GM13976 (cell line): Measurements from ENCODE around the gene STRBP.

ENCODE experiments used
- DNase-seq: peaks from one replicate; pipeline ENCODE4 v3.0.0; 2012; ENCODE audit warnings: low spot score
- CTCF ChIP-seq: IDR thresholded peaks from 2 replicates; pipeline ENCODE4 v1.5.1; 2012; ENCODE audit warnings: borderline replicate concordance, mild to moderate bottlenecking; ENCODE audit not compliant: insufficient read depth; ENCODE audit errors: extremely low read depth, missing control alignments, control extremely low read depth
- in situ Hi-C: fragments of 300-500 bp; cut with MboI; formaldehyde crosslinking; loops from one replicate; pipeline ENCODE4 v1.12.0; 2022; ENCODE audit warnings: low sequenced_read_pairs, mixed read lengths, inconsistent platforms; ENCODE audit not compliant: unreplicated experiment

STRBP gene

GRCh38 chr9:123120953-123121352, 147.4 kb downstream of the STRBP start:
- TF ChIP-seq CTCF, result no peak
- in situ Hi-C loops, result no loop called here
- DNase-seq, result no peak

GRCh38 chr9:123120131-123120530, 148.3 kb downstream of the STRBP start:
- no peak for TF ChIP-seq CTCF
- DNase-seq, result no peak

GRCh38 chr9:123119566-123119965, 148.8 kb downstream of the STRBP start:
- in situ Hi-C loops, result no loop called here
- TF ChIP-seq CTCF, result no peak
- DNase-seq, result no peak

More at GRCh38 chr9:123120131-123120530, 148.3 kb downstream of the STRBP start:
- in situ Hi-C loops, result no loop called here

GRCh38 chr9:123116036-123116435, 152.3 kb downstream of the STRBP start:
- TF ChIP-seq CTCF, result no peak
- DNase-seq, result no peak
- in situ Hi-C loops, result no loop called here

- TF ChIP-seq CTCF, result no peak
- in situ Hi-C loops, result no loop called here
These were observed 153.1 kb downstream of the STRBP start for GRCh38 chr9:123115146-123115913.

GRCh38 chr9:123113185-123113584, 155.2 kb downstream of the STRBP start:
- in situ Hi-C loops, result no loop called here
- no peak for DNase-seq
- TF ChIP-seq CTCF, result no peak

More at GRCh38 chr9:123115146-123115913, 153.1 kb downstream of the STRBP start:
- DNase-seq, result no peak
